HG03378 (cell line): ENCODE results near the gene FBN1.

Source experiments
- ATAC-seq: cut with Tn5 transposase; IDR thresholded peaks from one replicate; pipeline ENCODE4 v1.9.1; 2021; ENCODE audit warnings: mild to moderate bottlenecking, moderate library complexity; ENCODE audit not compliant: unreplicated experiment

Gene FBN1

DNA sequence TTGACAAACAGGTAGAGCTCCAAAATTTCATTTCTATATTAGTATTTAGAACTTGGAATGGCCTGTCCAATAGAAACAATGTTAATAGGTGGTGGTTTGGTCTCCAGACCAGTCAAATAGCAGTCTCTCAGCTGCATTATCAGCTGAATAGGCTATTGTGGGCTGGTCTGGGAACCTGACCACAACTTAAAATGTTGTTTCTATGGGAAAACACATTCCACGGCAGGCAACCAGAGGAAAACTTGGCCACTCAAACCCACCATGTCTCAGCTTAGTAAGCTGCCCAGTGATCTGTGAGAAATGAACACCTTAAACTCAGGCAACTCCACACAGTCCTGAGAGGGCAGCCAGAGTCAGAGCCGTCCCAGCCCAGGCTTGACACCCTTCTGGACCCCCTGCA is 20.4 kb downstream of the FBN1 start:
- ATAC-seq: no peak

DNA sequence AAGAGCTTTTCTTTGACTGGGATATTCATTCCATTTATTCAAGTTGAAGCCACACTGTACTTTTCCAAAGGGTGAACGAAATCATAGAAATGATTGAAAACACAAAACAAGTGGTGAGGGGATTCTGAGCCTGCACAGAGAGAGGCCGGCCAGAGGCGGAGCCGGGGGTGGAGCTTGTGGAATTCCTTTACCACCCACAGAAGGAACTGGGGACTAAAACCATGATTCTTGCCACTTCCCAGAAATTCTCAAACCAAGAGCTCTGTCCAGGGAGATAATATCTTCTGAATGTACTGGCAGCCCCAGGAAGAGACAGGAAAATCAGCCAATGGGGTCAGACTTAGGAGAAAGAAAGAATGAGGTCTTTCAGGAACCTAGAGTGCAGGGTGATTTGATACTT is 20.8 kb downstream of the FBN1 start:
- no peak for ATAC-seq

DNA sequence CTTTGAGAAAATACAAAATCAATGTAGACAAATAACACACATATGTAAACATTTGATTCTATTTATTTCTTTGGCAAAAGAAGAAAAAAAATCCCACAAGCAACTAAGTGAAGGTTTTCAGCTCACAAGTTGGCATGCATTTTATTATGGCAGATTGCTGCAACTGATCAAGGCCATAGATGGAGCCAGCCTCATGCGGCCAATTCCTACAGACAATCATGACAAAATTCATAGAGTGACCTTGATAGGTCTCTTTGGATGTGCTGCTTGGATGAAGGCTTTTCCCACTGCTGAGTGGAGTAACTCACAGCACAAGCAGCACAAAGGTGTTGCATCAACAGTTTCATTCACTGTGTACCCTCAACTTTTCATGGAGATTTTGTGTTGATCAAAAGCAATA is 22.1 kb downstream of the FBN1 start:
- no peak for ATAC-seq

DNA sequence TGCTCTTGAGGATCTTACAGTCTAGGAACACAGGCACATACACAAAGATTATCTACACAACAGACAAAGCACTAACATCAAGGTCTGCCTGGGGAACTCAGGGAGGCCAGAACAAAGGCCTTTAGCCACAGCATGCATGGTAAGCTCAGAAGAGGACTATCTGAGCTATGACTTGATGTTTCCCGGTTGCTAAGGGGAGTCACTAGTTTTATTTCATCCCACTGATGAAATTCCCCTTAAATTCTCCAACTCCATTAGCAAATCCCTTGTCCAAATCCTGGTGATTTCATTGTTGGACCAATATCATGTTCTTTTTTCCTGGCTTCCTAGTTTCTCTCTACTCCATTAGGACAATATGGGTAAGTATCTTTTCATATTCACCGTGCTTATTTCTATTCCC is 23.3 kb downstream of the FBN1 start:
- ATAC-seq: no peak

DNA sequence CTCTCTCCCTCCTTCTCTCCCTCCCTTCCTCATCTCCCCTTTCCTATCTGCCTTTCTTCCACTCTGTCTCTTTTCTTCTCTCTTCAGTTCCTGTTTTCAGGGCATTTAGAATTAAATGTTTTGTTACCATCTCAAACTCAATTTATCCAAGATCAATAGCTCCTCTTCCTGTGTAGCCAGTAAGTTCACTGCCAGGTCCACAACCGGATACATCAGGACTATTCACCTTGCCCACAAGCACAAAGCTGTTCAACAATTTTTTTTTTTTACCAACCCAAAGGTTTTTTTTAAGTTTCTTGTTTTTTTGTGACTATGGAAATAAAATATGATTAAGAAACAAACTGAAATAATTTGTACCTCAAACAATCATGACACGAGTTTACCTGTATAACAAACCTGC is 26.1 kb downstream of the FBN1 start:
- ATAC-seq: no peak

DNA sequence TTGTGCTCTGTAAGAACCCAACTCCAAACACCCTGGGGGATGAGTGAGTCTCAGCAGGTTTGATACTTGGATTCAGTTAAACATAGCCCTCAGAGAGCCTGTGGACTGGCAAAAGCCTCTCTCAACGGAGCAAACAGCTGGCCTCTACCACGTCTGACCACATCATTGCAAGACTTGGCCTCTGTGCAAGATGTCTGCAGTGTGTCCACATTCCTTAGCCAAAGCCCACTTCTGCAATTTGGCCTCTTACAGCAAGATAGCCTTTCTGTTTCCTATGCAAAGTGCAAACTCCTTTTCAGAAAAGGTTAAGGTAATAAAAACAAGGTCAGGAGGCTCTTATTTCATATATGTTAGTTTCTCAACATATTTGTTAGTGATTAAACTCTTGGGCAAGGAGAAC is 27.9 kb downstream of the FBN1 start:
- no peak for ATAC-seq

DNA sequence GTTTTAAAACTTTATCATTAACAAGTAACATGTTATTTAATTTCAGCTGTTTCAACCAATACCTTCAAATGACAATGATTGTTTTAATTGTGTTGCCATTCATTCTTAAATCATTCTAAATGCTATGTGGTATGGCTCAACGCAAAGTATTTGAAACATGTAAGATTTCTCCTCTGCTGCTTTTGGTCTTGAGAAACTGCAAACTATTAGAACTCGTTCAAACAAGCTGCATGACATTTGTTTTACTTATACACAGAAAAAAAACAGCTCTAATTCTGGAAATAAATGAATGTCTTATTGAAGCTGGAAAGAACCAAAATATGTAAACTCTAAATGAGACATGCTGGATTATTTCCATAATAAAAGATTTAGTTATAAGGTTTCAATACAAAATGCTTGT is 29.3 kb downstream of the FBN1 start:
- ATAC-seq: no peak

DNA sequence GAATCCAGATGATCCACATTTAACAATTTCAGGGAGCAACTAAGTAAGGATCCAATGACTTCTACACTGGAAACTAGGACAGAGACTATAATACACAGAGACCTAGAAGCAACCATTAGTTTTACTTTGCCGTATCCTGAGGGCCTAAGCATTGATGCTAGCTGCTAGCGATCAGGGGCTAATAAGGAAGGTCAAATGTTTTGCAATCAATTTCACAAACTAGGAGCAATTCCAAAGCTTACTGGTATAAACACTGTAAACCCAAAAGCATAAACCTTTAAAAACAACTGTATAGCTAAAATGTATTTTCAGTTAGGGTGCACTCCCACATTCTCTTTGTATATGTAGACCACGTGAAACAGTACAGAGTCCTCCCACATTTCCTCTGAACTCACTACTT is 31.5 kb downstream of the FBN1 start:
- no peak for ATAC-seq

DNA sequence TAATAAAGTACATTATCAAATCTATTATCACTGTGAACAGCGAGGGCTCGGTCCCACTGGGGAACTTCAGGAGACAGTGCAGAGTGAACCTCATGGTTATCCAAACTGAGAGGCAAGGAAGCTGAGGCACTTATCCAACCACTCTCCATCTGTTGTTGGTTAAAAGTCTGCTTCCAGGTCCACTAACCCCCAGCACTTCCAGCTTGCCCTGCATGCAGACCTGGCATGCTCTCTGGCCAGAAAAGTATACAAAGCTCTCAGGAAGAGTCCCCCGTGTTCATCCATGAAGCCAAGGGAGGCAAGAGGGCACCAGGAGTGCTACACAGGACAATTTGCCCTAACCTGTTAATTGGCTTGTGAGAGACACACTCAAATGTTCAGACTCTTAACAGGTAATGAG is 36.0 kb downstream of the FBN1 start:
- no peak for ATAC-seq

DNA sequence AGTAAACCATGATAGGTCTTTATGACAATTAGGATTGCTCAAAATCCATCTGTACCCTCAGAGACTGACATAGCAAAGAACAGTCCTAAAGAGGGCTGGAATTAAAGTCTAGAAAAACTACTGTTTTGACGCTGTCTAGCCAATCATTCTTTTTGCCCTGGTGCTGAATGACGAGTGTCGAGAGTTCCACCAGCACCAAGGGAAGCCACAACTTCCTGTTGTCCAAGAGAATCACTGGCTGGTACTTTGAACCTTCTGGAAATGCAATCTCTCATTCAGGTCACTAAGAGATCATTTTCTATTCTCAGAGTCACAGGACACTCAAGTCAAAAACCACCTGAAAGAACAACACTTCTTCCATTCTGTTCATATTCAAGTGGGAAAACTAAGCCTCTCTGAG is 37.7 kb downstream of the FBN1 start:
- no peak for ATAC-seq

DNA sequence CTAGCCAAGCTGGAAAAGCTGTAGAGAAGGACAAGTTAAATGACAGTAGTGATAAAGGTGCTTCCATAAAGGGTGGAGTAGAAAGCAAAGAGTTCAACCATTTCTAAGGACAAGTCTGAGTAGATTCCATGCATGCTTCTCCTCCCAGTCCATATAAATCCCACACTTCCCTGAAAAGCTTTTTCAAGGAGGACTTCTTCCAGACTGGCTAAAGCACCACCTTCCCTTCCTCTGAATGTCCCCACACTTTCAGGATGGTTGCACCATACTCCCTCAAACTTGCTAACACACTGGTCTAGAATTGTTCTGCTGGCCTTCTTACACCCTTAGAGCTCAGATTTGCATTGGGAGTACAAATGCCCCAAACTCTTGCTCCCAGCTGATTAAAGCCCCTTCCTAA is 40.9 kb downstream of the FBN1 start:
- ATAC-seq: no peak

DNA sequence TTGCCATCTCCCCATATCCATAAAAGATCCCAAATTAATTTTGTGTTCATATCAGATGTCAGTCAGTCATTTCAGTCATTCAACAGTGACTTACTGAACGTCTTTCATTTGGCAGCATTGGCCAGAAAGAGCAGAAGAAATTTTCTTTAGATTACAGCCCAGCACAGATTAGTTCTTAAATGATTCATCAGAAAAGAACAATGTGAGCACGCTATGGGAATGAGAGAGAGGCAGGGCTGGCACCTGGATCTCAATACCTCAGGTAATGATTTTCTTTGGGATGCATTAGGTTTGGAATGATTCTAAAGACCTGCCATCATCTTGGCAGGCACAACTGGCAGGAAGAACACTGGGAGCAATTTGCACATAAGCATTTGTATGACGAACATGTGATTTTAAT is 41.6 kb downstream of the FBN1 start:
- no peak for ATAC-seq

DNA sequence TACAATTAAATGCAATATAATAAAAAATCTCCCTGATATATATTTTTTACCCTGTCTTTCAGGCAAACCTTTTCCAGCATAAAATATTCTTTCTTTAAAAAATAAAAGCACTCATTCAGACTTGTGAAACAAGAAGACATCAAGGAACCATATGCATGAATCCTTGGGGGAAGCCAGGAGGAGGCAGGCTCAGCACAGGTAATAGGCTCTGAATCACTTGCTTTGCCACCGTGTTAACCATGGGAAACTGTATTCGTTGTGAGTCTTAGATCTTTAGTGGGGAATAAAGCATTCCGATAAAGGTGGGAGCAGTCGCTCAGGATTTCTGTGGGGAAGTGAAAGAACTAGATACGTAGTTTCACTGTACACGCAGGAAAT is 42.4 kb downstream of the FBN1 start:
- no peak for ATAC-seq

DNA sequence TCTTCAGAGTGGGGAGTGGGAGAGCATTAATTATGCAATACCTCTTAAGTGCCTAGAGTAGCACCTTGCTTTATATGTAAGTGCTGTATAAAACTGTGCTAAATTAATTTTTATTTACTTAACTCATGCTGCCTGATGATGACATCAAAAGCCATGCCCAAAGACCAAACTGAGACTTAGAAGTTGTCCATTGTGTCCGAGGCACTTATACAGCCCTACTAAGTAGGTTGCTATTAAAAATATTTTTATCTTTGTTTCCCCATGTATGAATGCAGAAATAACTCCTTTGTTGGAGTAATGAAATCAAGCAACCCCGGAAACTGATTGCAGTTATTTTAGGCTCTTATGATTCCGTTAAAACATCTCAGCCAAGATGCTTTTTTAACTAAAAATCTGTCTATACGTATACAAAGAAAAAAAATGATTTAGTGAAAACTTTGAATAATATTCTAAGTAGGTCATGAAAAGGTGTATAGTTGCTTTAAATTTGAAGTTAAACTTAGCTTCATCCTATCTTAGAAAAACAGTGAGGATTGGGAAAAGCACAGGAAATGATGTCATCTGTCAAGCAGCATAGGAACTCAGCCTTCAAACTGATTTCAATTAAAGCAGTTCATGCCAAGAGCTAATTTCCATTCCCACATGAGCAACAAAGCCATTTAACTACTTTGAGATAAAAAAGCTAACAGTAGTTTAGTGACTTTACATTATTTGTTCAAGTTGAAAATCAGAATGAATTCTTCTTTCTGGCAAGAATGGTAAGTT is 43.0 kb downstream of the FBN1 start:
- no peak for ATAC-seq

DNA sequence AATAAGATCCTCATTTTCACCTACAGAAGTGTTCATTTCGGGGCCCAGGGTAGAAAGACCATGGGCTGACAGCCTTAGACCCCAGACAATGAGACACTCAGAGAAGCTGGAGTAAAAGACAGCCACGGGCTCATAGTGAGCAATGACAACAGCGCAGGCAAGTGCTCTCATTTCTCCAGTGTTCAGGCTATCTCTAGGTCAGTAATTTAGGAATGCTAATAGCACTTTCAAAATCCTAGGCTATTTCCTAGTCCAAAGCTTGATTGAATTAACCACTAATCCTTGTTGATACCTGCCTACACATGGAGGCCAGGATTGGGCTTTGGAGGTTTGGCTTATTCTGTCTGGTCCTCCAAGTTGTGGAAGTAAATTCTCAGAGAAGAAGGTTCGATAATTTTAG is 44.4 kb downstream of the FBN1 start:
- ATAC-seq: no peak

DNA sequence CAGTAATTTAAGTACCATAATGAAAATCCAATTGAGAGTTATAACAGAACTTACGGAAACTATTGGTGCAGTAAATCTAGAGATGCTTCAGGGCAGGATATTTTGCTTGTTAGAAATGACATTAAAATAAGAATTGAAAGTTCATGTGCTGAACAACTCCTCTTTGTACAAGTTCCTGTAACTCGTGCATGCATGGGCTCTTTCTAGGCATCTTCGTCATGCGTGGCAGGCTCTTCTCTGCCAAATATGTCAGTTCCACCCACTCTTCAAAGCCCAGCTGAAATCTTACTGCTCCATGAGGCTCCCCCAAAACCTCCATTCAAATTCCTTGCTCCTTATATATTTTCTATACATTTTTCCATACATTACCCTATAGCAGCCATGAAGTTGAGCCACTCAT is 48.7 kb downstream of the FBN1 start:
- no peak for ATAC-seq

DNA sequence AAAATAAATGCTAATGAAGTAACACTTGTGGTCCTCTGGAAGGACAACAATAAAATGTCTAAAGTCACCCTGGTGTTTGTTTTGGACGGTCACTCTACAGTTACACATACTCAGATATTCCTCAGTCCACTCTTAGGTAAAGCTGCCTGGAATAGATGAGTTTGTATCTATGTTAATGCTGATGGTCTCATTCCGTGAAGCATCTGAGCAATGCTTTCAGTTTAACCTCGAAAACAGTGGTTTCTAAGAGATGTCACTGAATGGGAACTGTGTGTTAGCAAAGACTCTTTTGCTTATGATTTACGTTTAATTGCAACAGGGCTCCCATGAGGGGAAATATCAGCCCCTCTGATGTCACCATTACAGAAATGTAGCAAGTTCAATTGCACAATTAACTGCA is 49.1 kb downstream of the FBN1 start:
- peak; percentile 42 for ATAC-seq

DNA sequence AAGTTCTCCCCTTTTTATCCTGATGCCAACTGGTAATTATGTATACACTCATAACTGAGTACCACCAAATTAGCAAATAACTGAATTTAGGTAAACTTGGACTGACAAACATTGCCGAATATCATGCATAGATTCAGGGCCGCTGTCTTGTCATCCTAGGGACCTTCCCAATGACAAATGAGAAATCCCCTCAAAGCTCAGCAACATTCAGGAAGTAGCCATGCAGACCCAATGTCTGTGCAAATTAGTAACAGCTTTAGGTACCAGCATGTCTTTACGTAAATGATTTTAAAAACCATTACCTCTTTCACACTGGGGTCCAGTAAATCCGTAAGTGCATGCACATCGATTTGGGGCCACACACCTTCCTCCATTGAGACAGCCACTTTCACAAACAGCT is 49.5 kb downstream of the FBN1 start:
- ATAC-seq: peak; percentile 57

DNA sequence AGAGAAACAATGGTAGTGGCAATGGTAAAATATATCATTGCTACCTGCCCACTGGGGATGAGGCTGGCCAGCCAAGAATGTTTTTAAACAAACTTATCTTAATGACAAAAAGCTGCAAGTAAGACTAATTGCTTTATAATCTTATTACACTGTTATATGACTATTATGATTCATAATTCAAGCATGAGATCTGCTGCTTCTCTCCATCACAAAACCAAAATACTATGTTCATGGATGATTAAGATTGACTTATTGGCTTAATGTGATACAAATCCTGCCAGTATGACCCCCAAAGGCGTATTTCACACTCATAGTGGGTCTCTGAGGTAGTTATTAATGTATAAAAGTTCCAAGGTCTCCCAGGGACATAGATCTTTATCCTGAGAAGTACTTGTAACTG is 52.6 kb downstream of the FBN1 start:
- ATAC-seq: no peak

DNA sequence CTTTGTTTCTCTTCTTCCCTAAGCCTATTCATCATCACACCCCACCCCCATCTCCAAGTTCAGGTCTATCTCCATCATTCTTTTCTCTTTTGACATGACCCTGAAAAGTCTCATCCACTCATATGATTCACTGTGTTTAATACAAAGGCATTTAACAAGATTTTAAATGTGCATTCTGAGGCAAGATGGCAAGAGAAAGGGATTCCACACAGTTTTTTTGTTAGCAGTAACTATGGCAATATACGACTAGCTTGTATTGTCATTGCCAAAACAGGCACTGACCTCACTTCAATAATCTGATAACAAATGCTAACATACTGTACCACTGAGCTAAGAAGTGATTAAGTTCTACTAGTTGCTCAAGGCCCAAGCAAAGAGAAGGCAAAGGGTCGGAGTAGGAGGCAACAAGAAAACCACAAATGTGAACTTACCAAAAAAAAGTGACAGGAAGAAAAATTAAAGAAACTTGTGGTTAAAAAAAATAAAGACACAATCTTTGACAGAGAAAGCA is 53.2 kb downstream of the FBN1 start:
- no peak for ATAC-seq

DNA sequence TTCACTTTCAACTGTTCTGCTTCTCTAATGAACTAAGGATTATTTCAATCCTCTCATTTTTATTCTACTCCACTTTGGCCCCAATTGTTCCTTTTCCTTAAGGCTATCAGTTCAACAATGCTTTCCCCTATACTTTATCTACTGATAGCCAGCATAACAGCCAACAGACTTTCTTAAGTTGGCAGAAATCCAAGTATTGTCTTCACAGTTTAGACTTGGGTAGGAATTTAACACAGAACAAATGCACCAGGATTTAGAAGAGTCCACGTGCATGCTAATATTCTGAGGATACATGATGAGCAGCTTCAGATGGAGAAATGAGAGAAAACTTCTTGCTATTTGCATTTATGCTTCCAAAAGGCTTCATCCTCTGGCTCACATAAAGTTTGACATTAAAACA is 54.8 kb downstream of the FBN1 start:
- no peak for ATAC-seq

DNA sequence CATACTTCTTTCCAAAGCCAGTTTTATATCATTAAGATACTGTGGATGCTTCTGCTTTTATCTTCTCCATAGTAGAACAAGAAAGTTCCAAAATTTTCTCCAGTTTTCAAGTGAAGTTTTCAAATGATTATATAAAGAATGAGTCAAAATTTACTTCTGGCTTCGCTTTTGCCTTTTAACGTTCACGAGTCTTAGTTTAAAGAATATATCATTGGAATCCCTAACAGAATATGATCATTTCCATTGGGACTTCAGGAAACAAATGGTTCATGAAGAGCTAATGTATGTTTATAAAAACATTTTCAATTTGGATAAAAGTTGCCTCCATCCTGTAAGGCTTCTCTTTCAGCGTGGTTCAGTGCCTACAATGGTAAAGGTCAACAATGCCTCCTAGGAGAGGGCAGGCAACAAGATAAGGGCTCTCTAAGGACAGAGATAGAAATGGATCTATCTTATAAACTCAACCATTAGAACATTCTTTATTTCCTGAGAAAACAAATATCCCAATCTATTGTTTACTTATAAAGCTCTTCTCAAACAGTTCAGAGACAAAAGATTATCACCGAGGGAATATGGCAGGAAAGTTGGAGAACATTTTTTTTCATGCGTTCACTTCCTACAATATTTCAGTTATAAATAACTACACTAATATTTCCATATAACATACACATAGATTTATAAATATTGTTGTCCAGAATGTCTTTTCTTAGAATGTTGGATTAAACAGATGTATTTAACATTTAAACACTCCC is 60.5 kb downstream of the FBN1 start:
- no peak for ATAC-seq
